Activated CD4-positive, alpha-beta T cell treated with anti-CD3 and anti-CD28 coated beads, Interleukin-2, amount 10 ng/mL, durations not matched to agents 7 days and 5 days (primary cell): ENCODE results near the gene SGCG. TPM values are rescaled to one million over a fixed set of nuclear protein-coding genes. Genes with fewer than 3 reads are reported as not detected.

ENCODE experiments used
- CTCF ChIA-PET: fragments of 350-600 bp; sonication (Branson Sonifier 250); formaldehyde crosslinking; loops from one replicate; lab custom pipeline; 2021; ENCODE audit warnings: antibody characterized with exemption; lab: Charles Lee
- POLR2A ChIA-PET: fragments of 350-600 bp; sonication (Branson Sonifier 250); formaldehyde crosslinking; loops from one replicate; lab custom pipeline; 2021; ENCODE audit warnings: antibody characterized with exemption; lab: Charles Lee
- DNase-seq: peaks from one replicate; pipeline ENCODE4 v3.0.0-alpha.2; 2020
- H3K27ac Mint-ChIP-seq: one replicate; pipeline ENCODE4 v1.8.0; 2021; ENCODE audit warnings: mild to moderate bottlenecking, moderate library complexity, mixed read lengths
- H3K27me3 Mint-ChIP-seq: one replicate; pipeline ENCODE4 v1.8.0; 2021; ENCODE audit warnings: mixed read lengths
- H3K36me3 Mint-ChIP-seq: one replicate; pipeline ENCODE4 v1.8.0; 2021; ENCODE audit warnings: low read depth, mixed read lengths
- H3K4me1 Mint-ChIP-seq: one replicate; pipeline ENCODE4 v1.8.0; 2021; ENCODE audit warnings: mixed read lengths
- H3K4me3 Mint-ChIP-seq: one replicate; pipeline ENCODE4 v1.8.0; 2021; ENCODE audit warnings: mild to moderate bottlenecking, moderate library complexity, mixed read lengths
- H3K9me3 Mint-ChIP-seq: one replicate; pipeline ENCODE4 v1.8.0; 2021; ENCODE audit warnings: mixed read lengths
- total RNA-seq, 2 experiments: library from RNA; stranded (reverse); gene quantifications; one replicate each; pipeline ENCODE4 v1.2.3, GENCODE V29; 2021

Gene SGCG
- total RNA-seq, 2 experiments from 2014 or later = not detected

DNA sequence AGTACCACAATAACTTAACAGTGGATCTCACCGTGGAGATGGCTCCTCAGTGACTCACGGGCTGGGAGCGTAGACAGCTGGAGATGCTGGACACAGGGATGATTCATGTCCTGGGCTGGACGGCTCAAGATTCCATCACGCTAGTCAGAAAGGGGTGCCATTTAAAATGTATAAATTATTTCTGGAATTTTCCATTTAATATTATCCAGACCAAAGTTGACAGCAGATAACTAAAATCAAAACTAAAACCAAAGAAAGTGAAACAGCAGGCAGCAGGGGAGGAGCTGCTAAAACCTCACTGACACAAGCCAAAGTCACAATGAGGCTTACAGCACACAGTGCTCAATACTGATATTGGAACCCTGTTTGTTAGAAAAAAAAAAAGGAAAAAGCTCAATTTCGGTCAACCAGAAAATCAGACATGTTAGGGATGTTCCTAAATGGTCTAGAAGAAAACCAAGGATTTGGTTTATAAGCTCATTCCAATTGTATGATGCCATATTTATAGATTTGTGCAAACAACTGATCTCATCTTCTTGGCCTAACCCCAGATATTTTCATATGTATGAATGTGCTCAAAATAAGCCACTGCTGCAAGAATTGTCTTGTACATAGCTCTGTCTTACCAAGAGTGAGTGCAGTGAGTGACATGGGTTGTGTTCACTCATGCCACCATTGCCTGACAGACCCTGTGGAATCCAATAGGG, 140.9 kb downstream of the SGCG start:
- ChIA-PET POLR2A (no interaction called here), CTCF (interaction anchor here (0.6 kb wide), 2 partner anchors 29 to 1686 kb away, joined by 4 to 5 read pairs; no protein-coding TSS in a partner anchor)
- peak; percentile 19 for DNase-seq
- peaks cover 35% of the 10 kb centered on the region for H3K4me1 Mint-ChIP-seq
- peaks cover 7% of the 10 kb centered on the region for H3K27me3 Mint-ChIP-seq
- peak overlapping the region; percentile 76 for H3K27ac Mint-ChIP-seq
- H3K9me3 Mint-ChIP-seq = no peaks in the 10 kb centered on the region
- no peaks in the 10 kb centered on the region for H3K36me3 Mint-ChIP-seq
- H3K4me3 Mint-ChIP-seq = peak overlapping the region; percentile 73

DNA sequence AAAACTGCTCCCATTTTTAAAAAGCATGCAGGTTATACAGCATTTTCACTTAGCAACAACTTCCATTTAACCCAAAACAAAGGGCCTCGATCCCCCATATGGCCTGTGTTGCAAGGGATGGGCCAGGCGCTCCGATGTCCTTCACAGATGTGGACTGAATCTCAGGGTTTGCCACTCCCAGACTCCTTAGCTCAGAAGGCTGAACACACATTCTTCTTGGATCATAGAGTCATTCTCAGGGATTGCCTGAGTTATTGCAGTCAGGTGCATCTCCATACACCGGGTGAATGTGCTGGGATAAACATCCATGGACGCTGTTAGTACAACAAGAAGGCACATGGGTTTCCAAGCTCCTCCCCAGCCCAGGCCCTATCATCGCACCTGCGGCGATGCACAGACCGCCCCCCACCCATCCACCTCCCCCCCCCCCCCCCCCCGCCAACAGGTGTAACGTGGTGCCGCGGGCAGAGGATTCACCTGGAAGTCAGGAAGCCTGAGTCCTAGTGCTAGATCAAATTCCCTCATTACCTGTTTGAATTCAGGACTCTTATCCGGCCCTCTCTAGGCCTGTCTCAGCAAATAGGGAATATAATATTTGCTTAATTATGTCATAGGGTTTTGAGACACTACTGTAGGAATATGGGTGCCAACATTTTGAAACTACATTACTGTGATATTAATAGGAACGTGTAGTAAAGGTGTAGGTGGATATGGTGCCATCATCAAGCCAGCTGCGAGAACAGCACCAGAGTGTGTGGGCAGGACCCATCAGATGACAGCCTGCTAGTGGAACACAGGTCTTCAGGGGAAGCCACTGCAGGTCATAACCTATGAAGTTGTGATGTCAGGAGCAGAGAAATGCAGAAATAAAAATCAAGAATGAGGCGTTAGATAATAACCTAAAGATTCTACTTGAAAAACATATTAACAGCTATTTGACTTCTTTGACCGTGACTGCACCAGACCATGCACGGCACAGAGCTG, 141.9 kb downstream of the SGCG start:
- Mint-ChIP-seq H3K27me3 (peaks cover 5% of the 10 kb centered on the region), H3K36me3 (peaks cover 3% of the 10 kb centered on the region), H3K27ac (peak overlapping the region; percentile 76), H3K9me3 (no peaks in the 10 kb centered on the region), H3K4me1 (peaks cover 35% of the 10 kb centered on the region), H3K4me3 (no peak overlapping the region)
- DNase-seq = no peak
- ChIA-PET POLR2A (interaction anchor here (0.6 kb wide), 1 partner anchor 400 kb away, joined by 3 read pairs; no protein-coding TSS in a partner anchor), CTCF (interaction anchor here (0.6 kb wide), 2 partner anchors 28 to 1687 kb away, joined by 4 to 5 read pairs; no protein-coding TSS in a partner anchor)

DNA sequence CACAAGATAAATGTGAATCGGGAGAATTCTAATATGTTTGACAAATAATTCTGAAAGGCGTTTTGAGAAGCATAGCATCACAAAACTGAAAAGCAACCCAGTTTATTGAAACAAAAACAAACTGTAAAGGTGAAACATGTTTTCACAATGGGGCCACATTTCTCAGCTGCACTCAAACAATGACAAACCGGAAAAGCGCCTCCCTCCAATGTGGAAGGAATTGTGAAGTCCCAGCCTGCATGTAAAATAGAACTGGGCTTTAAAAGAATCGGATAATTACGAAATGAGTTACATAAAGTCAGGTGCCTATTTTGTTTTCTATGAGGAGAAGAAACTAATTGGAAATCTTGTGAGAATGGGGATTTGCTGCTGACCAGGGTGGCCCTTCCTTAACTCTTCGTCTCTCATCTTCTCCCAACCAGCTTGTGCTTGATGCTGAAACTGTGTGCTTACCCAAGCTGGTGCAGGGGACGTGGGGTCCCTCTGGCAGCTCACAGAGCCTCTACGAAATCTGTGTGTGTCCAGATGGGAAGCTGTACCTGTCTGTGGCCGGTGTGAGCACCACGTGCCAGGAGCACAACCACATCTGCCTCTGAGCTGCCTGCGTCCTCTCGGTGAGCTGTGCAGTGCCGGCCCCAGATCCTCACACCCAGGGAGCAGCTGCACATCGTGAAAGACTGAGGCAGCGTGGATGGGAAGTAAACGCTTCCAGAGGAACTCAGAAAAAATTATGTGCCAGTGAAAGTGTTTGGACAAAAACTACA, 143.3 kb downstream of the SGCG start:
- Mint-ChIP-seq H3K4me3 (no peak overlapping the region), H3K9me3 (no peaks in the 10 kb centered on the region), H3K27ac (peak overlapping the region; percentile 43), H3K4me1 (peaks cover 33% of the 10 kb centered on the region), H3K36me3 (peaks cover 3% of the 10 kb centered on the region), H3K27me3 (peaks cover 1% of the 10 kb centered on the region)
- CTCF ChIA-PET = no interaction called here
- no peak for DNase-seq
- POLR2A ChIA-PET = no interaction called here

DNA sequence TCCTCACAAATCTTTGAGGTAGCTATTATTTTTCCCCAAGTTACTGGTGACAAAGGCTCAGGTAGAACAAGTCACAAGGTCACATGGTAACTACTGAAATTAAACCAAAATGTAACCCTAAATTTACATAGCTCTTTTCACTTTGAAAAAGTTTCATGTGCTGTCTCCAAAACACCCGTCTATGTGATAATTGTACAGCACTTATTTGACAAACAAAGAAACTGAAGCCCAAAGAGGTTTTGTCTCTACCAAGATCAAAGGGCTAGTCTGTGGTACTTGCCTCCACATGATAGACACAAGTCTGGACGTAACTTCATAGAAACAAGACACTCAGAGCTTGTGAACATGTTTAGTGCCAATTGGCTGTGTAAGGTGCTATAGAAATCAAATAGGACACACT, 144.4 kb downstream of the SGCG start:
- no peak for DNase-seq
- Mint-ChIP-seq H3K27ac (no peak overlapping the region), H3K27me3 (peaks cover 1% of the 10 kb centered on the region), H3K9me3 (no peaks in the 10 kb centered on the region), H3K36me3 (peaks cover 3% of the 10 kb centered on the region), H3K4me3 (no peak overlapping the region), H3K4me1 (peaks cover 26% of the 10 kb centered on the region)
- CTCF ChIA-PET = no interaction called here
- POLR2A ChIA-PET = no interaction called here

DNA sequence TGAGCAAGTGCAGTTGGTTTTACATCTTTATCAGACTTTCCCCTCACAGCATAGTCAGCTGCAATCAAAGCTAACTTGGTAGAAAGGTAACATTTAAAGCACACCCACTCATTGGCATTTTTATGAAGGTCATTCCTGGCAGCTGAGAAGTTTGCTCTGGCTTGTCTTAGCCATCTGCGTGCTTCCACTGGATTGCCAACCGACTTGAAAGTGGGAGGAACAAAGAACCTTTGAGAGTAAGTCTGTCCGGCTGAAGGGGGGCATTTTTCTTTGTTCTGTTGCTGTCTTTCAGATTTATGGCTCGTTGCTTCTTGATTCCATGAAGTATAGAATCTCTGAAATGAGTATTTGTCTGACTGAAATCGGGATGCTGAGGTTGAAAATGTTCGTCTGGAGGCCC, 149.6 kb downstream of the SGCG start:
- H3K4me3 Mint-ChIP-seq = no peak overlapping the region

DNA sequence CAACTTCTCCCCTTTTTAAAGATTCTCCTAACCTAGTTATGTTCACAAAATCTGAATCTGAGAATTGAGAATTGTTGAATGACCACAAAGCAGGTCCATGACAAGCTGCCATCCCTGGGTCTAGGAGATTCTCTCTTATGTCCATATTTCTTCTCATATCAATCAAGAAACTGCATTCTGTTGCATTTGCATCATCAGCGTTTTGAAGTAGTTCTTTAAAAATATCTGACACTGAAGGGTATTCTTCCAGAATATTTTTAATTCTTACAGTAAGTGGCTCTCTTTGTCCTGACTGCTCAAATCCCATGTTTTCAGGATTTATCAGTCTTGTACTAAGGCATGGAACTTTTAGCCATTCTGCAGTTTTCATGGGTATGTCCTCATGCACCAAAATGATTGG, 158.4 kb downstream of the SGCG start:
- POLR2A ChIA-PET = no interaction called here
- no peaks in the 10 kb centered on the region for H3K27me3 Mint-ChIP-seq
- CTCF ChIA-PET = no interaction called here
- H3K36me3 Mint-ChIP-seq = peaks cover 66% of the 10 kb centered on the region
- no peaks in the 10 kb centered on the region for H3K4me1 Mint-ChIP-seq
- no peak overlapping the region for H3K4me3 Mint-ChIP-seq
- no peak for DNase-seq
- H3K27ac Mint-ChIP-seq = no peak overlapping the region
- peaks cover 41% of the 10 kb centered on the region for H3K9me3 Mint-ChIP-seq

More for the DNA sequence above, 149.6 kb downstream of the SGCG start:
- no peak overlapping the region for H3K27ac Mint-ChIP-seq
- H3K4me1 Mint-ChIP-seq = peaks cover 2% of the 10 kb centered on the region
- peaks cover 29% of the 10 kb centered on the region for H3K36me3 Mint-ChIP-seq
- peaks cover 19% of the 10 kb centered on the region for H3K9me3 Mint-ChIP-seq
- H3K27me3 Mint-ChIP-seq = no peaks in the 10 kb centered on the region
- POLR2A ChIA-PET = no interaction called here
- CTCF ChIA-PET = interaction anchor here (1.2 to 1.6 kb wide), 2 partner anchors 11 to 20 kb away, joined by 3 to 4 read pairs; no protein-coding TSS in a partner anchor
- no peak for DNase-seq

DNA sequence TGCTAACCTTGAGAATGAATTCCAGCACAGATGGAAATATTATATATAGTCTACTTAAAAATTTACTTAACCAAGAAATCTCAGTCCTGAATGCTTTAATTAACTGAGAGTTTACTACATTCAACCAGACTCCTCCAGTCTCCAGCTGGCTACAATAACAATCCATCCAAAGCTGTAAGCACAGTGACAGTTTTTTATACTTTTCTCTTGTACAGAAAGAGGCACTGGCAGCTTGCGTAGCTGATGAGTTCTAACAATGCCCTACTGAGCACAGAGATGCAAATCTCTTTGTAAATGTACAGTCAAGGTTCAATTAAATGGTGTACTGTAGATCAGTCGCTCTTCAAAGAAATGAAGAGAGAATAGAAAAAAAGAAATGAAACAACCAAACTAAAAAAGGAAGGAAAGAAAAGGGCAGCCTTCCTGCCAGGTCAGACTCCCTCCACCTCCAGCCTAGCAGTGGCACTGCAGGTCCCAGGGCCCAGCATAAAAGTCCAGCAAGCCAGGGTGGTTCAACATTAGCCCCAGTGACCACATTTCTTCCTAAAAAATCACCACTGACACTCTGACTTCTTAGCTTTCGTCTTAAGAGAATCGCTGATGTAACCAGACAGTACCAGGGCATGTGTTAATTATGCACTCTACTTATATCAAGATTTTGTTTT, 164.3 kb downstream of the SGCG start:
- CTCF ChIA-PET = interaction anchor here (1.6 kb wide), 1 partner anchor 15 kb away, joined by 4 read pairs; no protein-coding TSS in a partner anchor
- Mint-ChIP-seq H3K9me3 (peaks cover 9% of the 10 kb centered on the region), H3K27ac (no peak overlapping the region), H3K36me3 (peaks cover 78% of the 10 kb centered on the region), H3K4me3 (no peak overlapping the region), H3K4me1 (peaks cover 4% of the 10 kb centered on the region), H3K27me3 (no peaks in the 10 kb centered on the region)
- POLR2A ChIA-PET = no interaction called here
- no peak for DNase-seq

DNA sequence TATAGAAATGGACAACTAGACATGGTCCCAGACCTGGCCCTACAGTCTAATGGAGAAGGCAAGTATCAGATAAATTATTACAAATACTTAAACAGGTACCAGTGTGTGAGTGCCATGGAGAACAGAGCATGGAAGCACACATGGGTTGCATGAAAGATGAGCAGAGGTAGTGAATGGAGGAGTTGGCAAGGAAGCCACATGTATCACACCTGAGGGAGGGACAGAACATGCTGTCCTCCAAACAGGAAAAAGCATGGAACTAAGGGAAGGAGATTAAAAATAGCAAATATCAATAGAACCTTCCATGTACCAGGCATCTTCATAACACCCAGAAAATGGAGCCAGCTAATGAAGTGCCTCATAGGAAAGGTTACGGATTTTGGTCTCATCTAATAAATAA, 166.8 kb downstream of the SGCG start:
- no peak for DNase-seq
- CTCF ChIA-PET = interaction anchor here (1.8 kb wide), 1 partner anchor 9 kb away, joined by 3 read pairs; no protein-coding TSS in a partner anchor
- H3K36me3 Mint-ChIP-seq = peaks cover 81% of the 10 kb centered on the region

DNA sequence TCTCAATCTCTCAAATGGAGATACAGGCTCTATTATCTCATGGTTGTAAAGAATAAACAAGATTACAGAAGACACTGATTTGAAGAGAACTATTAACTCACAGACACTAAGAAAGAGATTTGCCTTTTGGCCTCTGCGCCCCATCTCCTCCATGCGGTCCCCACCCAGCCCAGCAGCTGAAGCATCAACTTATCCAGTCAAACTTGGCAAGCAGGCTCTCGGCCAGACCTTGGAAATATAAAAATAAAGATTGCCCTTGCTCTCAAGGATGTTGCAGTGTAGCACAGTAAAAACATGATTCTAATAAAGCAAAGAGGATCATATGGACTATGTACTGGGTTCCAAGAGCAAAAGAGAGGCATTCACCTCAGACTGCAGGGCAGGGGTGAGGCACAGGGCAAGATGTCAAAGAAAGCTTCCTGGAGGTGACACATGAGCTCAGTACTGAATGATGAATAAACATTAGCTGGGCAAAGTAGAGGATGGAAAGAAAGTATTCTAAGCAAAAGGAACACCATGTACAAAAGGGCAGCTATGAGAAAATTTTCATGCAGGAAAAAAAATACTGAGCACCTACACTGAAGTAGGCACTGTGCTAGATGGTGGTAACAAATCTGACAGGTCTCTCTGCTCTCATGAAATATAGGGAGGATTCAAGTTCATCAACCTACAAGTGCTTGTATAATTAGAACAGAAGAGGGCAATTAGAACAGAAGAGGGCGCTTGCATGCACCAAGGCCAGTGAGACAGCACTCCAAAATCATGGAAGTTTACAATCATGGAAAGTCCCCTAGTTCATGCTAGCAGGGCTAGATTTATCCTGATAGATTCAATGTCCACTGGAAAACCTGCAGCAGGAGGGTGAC, 167.7 kb downstream of the SGCG start:
- no peaks in the 10 kb centered on the region for H3K27me3 Mint-ChIP-seq
- H3K4me1 Mint-ChIP-seq = peaks cover 4% of the 10 kb centered on the region
- peaks cover 83% of the 10 kb centered on the region for H3K36me3 Mint-ChIP-seq
- H3K9me3 Mint-ChIP-seq = peaks cover 2% of the 10 kb centered on the region
- POLR2A ChIA-PET = no interaction called here
- no peak overlapping the region for H3K27ac Mint-ChIP-seq
- no peak overlapping the region for H3K4me3 Mint-ChIP-seq
- DNase-seq = no peak
- CTCF ChIA-PET = interaction anchor here (1.8 kb wide), 1 partner anchor 10 kb away, joined by 3 read pairs; no protein-coding TSS in a partner anchor

More for the DNA sequence above, 166.8 kb downstream of the SGCG start:
- POLR2A ChIA-PET = no interaction called here
- H3K27me3 Mint-ChIP-seq = no peaks in the 10 kb centered on the region
- H3K9me3 Mint-ChIP-seq = peaks cover 2% of the 10 kb centered on the region
- H3K4me3 Mint-ChIP-seq = no peak overlapping the region
- no peak overlapping the region for H3K27ac Mint-ChIP-seq
- H3K4me1 Mint-ChIP-seq = peaks cover 4% of the 10 kb centered on the region

DNA sequence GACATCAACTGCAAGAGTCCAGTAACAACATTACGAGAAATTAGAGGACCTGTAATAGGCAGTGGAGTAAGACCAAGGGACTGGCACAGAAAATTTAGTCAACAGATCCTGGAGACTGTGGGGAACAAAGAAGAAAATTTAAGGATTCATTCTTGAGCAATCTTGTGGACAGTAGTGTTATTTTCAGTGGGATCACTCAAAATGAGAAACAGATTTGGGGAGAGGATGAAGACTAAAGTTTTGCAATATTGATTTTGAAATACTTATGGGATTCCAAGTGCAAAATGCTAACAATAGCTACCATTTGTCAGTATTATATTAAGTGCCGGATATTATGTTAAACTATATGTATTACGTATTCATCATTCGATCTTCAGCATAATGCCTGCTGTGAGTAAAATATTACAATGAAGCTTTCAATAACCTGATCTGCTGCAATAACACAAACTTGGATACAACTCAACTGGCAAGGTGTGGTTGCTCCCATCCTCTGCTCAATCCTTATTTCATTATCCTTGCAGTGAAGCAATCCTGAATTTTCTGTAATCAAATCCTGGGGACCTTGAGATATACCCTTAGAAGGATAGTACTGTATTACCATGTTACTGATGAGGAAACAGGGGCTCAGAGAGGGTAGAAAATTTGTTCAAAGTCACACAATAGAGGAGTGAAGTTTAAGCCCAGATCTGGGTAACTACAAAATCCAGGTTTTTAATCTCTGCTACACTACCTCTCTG, 168.6 kb downstream of the SGCG start:
- H3K4me1 Mint-ChIP-seq = peaks cover 4% of the 10 kb centered on the region
- no peak overlapping the region for H3K4me3 Mint-ChIP-seq
- DNase-seq = no peak
- no peaks in the 10 kb centered on the region for H3K9me3 Mint-ChIP-seq
- no peak overlapping the region for H3K27ac Mint-ChIP-seq
- H3K36me3 Mint-ChIP-seq = peaks cover 80% of the 10 kb centered on the region
- no peaks in the 10 kb centered on the region for H3K27me3 Mint-ChIP-seq
- ChIA-PET POLR2A (no interaction called here), CTCF (interaction anchor here (1.4 to 1.8 kb wide), 2 partner anchors 11 to 19 kb away, joined by 3 to 4 read pairs; no protein-coding TSS in a partner anchor)
